GM12878 (cell line): ENCODE measurements around the gene CCDC134. TPM values are rescaled to one million over a fixed set of nuclear protein-coding genes. Genes with fewer than 3 reads are reported as not detected.

Source experiments
- ATAC-seq: fragments of 200-7000 bp; cut with Tn5 transposase; 3 replicates; pipeline ENCODE4 v1.9.1; 2020; ENCODE audit warnings: mild to moderate bottlenecking, moderate library complexity
- BruUV-seq: library from RNA; stranded (reverse); fragments of 400-500 nt; replicated peaks from 2 replicates; lab custom pipeline; 2021; lab: Mats Ljungman, UMichigan
- CTCF ChIA-PET: fragments of 300-600 bp; sonication (Branson Sonifier 250); formaldehyde crosslinking; extraction: SDS; loops from one replicate; lab custom pipeline; 2021; ENCODE audit warnings: inconsistent platforms; lab: Yijun Ruan, JAX
- POLR2A ChIA-PET: fragments of 350-600 bp; formaldehyde crosslinking; extraction: SDS; loops from one replicate; lab custom pipeline; 2021; ENCODE audit warnings: inconsistent platforms; lab: Charles Lee
- RAD21 ChIA-PET: fragments of 300-600 bp; sonication (Branson Sonifier 250); formaldehyde crosslinking; loops from one replicate; lab custom pipeline; 2023; ENCODE audit warnings: antibody characterized with exemption; ENCODE audit not compliant: unreplicated experiment; lab: Charles Lee
- SMC1A ChIA-PET: fragments of 300-600 bp; sonication (Branson Sonifier 250); formaldehyde crosslinking; loops from one replicate; lab custom pipeline; 2023; ENCODE audit not compliant: unreplicated experiment, uncharacterized antibody; lab: Charles Lee
- DNase-seq: peaks from one replicate; pipeline ENCODE4 v3.0.0-alpha.2; 2011; ENCODE audit warnings: low read depth, low spot score
- FAIRE-seq: peaks from 3 replicates; lab custom pipeline; 2011; peaks lifted over from hg19 to GRCh38; lab: Jason Lieb, UNC
- H2AFZ ChIP-seq: 2 replicates; pipeline ENCODE4 v1.6.0; 2011; ENCODE audit warnings: low read depth, low read length, control low read depth; ENCODE audit not compliant: control insufficient read depth
- H3K27ac ChIP-seq: 2 replicates; pipeline ENCODE4 v1.5.1; 2011; ENCODE audit warnings: control low read depth; ENCODE audit not compliant: control insufficient read depth, insufficient read depth
- H3K27me3 ChIP-seq, 2 experiments: replicated peaks in 1 of 2; 2 replicates each; pipeline versions ENCODE4 v1.6.0 to v1.6.1; 2011; ENCODE audit warnings: low read length in 1 of 2; ENCODE audit not compliant: control insufficient read depth in 2 of 2, insufficient read depth in 2 of 2
- H3K36me3 ChIP-seq, 2 experiments: 2 replicates each; pipeline ENCODE4 v1.5.1; 2011; ENCODE audit warnings: low read length in 1 of 2; ENCODE audit not compliant: control insufficient read depth in 2 of 2, insufficient read depth in 2 of 2
- H3K4me1 ChIP-seq: 2 replicates; pipeline ENCODE4 v1.6.1; 2011; ENCODE audit warnings: mild to moderate bottlenecking, low read length, moderate library complexity, mixed read lengths; ENCODE audit not compliant: control insufficient read depth, insufficient read depth
- H3K4me2 ChIP-seq: 2 replicates; pipeline ENCODE4 v1.6.0; 2011; ENCODE audit warnings: control low read depth; ENCODE audit not compliant: control insufficient read depth, insufficient read depth
- H3K4me3 ChIP-seq: fragments of 200-600 bp; sonication (generic); 2 replicates; pipeline ENCODE4 v1.5.1; 2016
- H3K79me2 ChIP-seq: 2 replicates; pipeline ENCODE4 v1.6.0; 2011; ENCODE audit warnings: low read length; ENCODE audit not compliant: control insufficient read depth, insufficient read depth
- H3K9ac ChIP-seq: 2 replicates; pipeline ENCODE4 v1.8.0; 2011; ENCODE audit warnings: low read length, control low read depth, mixed read lengths; ENCODE audit not compliant: control insufficient read depth, insufficient read depth
- H3K9me3 ChIP-seq: replicated peaks from 3 replicates; pipeline ENCODE4 v1.5.1; 2011; ENCODE audit warnings: mild to moderate bottlenecking, low read length; ENCODE audit not compliant: control insufficient read depth, insufficient read depth
- H4K20me1 ChIP-seq: 2 replicates; pipeline ENCODE4 v1.6.0; 2011; ENCODE audit not compliant: control insufficient read depth, insufficient read depth
- CREB1 ChIP-seq: IDR thresholded peaks from 2 replicates; pipeline ENCODE4 v1.6.1; 2012; ENCODE audit warnings: low read depth, mild to moderate bottlenecking, inconsistent platforms
- HDAC6 ChIP-seq: fragments of 200-600 bp; sonication (generic); IDR thresholded peaks from one replicate; pipeline ENCODE4 v1.8.0; 2017; ENCODE audit warnings: antibody characterized with exemption; ENCODE audit not compliant: unreplicated experiment
- HDGF ChIP-seq: fragments of 450-650 bp; IDR thresholded peaks from 2 replicates; pipeline ENCODE4 v1.6.1; 2016; ENCODE audit warnings: antibody characterized with exemption
- IKZF1 ChIP-seq: fragments of 450-650 bp; conservative IDR thresholded peaks from 2 replicates; pipeline ENCODE4 v1.6.1; 2017; ENCODE audit warnings: antibody characterized with exemption, mild to moderate bottlenecking
- NR2F1 ChIP-seq: fragments of 450-650 bp; conservative IDR thresholded peaks from 2 replicates; pipeline ENCODE4 v1.6.1; 2017; ENCODE audit warnings: mild to moderate bottlenecking
- SMAD1 ChIP-seq: fragments of 450-650 bp; IDR thresholded peaks from 2 replicates; pipeline ENCODE4 v1.6.1; 2018; ENCODE audit warnings: mild to moderate bottlenecking, low read depth; ENCODE audit not compliant: partially characterized antibody
- SP1 ChIP-seq: IDR thresholded peaks from one replicate; pipeline ENCODE4 v1.6.1; 2011; ENCODE audit warnings: low read depth, low read length
- SPI1 ChIP-seq: IDR thresholded peaks from 2 replicates; pipeline ENCODE4 v1.6.1; 2011; ENCODE audit warnings: low read depth, mild to moderate bottlenecking, low read length, moderate library complexity, borderline replicate concordance; ENCODE audit not compliant: insufficient read depth
- ZNF24 ChIP-seq: fragments of 450-650 bp; IDR thresholded peaks from 2 replicates; pipeline ENCODE4 v1.6.1; 2017; ENCODE audit warnings: antibody characterized with exemption, mild to moderate bottlenecking
- WGBS: methylation state at CpG from one replicate; pipeline ENCODE4 v1.1.6; 2016; ENCODE audit warnings: low lambda C conversion rate; ENCODE audit not compliant: insufficient replicate concordance, insufficient coverage; ENCODE audit errors: missing lambda C conversion rate; 5-methylcytosine and 5-hydroxymethylcytosine counted together
- in situ Hi-C: fragments of 300-500 bp; cut with MboI; formaldehyde crosslinking; loops from 9 replicates; pipeline ENCODE4 v1.14.3; 2018; ENCODE audit warnings: mixed read lengths
- intact Hi-C: fragments of 100-400 bp; cut with micrococcal nuclease; formaldehyde crosslinking; loops from one replicate; pipeline ENCODE4 v1.14.2; 2022; ENCODE audit not compliant: unreplicated experiment
- polyA plus RNA-seq, 11 experiments: library from polyadenylated mRNA; depleted of rRNA in 4 of 11; unstranded in 6 of 11; stranded (reverse) in 5 of 11; fragments of >200 nt; fragmentation: Nextera tagmentation in 4 of 11; fragmentation: Illumina TruSeq in 1 of 11; extraction: Ambion mirVana in 4 of 11; extraction: Trizol in 1 of 11; gene quantifications; 1 replicate in 1 of 11; 2 replicates in 10 of 11; pipeline versions ENCODE4 v1.2.1 to v1.2.3, GENCODE V29; 2011 to 2016; ENCODE audit warnings: inconsistent platforms in 2 of 11, missing spikeins in 2 of 11, low read depth in 1 of 11
- total RNA-seq, 4 experiments: library from RNA; depleted of rRNA in 3 of 4; stranded (reverse); fragments of >200 nt in 3 of 4; fragmentation: Illumina TruSeq in 1 of 4; extraction: Trizol in 1 of 4; gene quantifications; 2 replicates each; pipeline versions ENCODE4 v1.2.1 to v1.2.3, GENCODE V29; 2013 to 2021
- TF ChIP-seq, protein P1 (sequence below): fragments of 450-650 bp; formaldehyde crosslinking; IDR thresholded peaks from 2 replicates; pipeline ENCODE4 v1.5.0; 2022; ENCODE audit warnings: mild to moderate bottlenecking, missing genetic modification characterization
- TF ChIP-seq, protein P2 (sequence below): fragments of 450-650 bp; formaldehyde crosslinking; IDR thresholded peaks from 2 replicates; pipeline ENCODE4 v1.4.0; 2022; ENCODE audit warnings: mild to moderate bottlenecking, moderate library complexity
- TF ChIP-seq, protein P3 (sequence below): fragments of 150-350 bp; IDR thresholded peaks from 2 replicates; pipeline ENCODE4 v1.6.1; 2016; ENCODE audit warnings: low read depth, low read length

The CCDC134 gene
- total and polyA plus RNA-seq, 10 of the 15 experiments (the other 5 are each of a cell fraction or from before 2014, with no cell fraction given) = 0.35 to 19.3 (median 11.8) TPM

DNA sequence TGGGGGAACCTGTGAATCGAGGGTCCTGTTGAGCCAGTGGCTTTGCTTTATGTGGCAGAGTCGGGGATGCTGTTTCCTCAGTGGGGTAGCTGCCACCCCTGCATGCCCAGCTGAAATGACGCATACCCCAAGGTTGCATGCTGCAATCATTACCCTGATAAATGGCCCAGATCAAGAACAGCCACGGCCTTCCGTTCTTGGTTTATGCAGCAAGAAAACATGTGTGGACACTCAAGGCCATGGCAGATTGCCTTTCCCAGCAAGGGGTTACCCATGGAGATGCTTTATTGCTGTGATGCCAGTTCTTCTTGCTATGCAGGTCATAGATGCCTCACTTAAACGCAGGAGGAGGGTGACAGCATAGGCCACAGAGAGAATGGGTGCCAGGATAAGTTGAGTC lies 18.1 kb downstream of the CCDC134 start:
- no peaks in the 10 kb centered on the region for H3K27me3 ChIP-seq
- POLR2A ChIA-PET = no interaction called here
- in situ Hi-C loops = no loop called here
- SMC1A ChIA-PET = interaction anchor here (1.3 to 2.3 kb wide), 3 partner anchors 13 to 121 kb away, joined by 4 to 10 read pairs (median 5); no protein-coding TSS in a partner anchor
- H3K79me2 ChIP-seq = no peaks in the 10 kb centered on the region
- H3K27ac ChIP-seq = no peak overlapping the region
- H3K9ac ChIP-seq = no peak overlapping the region
- no peaks in the 10 kb centered on the region; the same call in 1 of the 2 replicates for H3K4me1 ChIP-seq
- DNase-seq (no peak), FAIRE-seq (no peak), ATAC-seq (no peak)
- no peak overlapping the region for H3K4me2 ChIP-seq
- RAD21 ChIA-PET = interaction anchor here (1.0 to 1.5 kb wide), 2 partner anchors 122 kb away, joined by 3 read pairs; no protein-coding TSS in a partner anchor
- H3K4me3 ChIP-seq = no peak overlapping the region
- intact Hi-C loops = no loop called here
- H3K36me3 ChIP-seq = peaks cover 9 to 19% of the 10 kb centered on the region in 2 experiments
- WGBS = 73% methylated on average over 6 of the region's 6 CpGs
- no peaks in the 10 kb centered on the region for H4K20me1 ChIP-seq
- H3K9me3 ChIP-seq = no peaks in the 10 kb centered on the region
- TF ChIP-seq NR2F1 = no peak
- TF ChIP-seq, protein P1, sequence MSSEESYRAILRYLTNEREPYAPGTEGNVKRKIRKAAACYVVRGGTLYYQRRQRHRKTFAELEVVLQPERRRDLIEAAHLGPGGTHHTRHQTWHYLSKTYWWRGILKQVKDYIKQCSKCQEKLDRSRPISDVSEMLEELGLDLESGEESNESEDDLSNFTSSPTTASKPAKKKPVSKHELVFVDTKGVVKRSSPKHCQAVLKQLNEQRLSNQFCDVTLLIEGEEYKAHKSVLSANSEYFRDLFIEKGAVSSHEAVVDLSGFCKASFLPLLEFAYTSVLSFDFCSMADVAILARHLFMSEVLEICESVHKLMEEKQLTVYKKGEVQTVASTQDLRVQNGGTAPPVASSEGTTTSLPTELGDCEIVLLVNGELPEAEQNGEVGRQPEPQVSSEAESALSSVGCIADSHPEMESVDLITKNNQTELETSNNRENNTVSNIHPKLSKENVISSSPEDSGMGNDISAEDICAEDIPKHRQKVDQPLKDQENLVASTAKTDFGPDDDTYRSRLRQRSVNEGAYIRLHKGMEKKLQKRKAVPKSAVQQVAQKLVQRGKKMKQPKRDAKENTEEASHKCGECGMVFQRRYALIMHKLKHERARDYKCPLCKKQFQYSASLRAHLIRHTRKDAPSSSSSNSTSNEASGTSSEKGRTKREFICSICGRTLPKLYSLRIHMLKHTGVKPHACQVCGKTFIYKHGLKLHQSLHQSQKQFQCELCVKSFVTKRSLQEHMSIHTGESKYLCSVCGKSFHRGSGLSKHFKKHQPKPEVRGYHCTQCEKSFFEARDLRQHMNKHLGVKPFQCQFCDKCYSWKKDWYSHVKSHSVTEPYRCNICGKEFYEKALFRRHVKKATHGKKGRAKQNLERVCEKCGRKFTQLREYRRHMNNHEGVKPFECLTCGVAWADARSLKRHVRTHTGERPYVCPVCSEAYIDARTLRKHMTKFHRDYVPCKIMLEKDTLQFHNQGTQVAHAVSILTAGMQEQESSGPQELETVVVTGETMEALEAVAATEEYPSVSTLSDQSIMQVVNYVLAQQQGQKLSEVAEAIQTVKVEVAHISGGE (CRISPR knock-in tag) = no peak
- no peak for TF ChIP-seq HDGF
- no peak for TF ChIP-seq IKZF1
- TF ChIP-seq, protein P2, sequence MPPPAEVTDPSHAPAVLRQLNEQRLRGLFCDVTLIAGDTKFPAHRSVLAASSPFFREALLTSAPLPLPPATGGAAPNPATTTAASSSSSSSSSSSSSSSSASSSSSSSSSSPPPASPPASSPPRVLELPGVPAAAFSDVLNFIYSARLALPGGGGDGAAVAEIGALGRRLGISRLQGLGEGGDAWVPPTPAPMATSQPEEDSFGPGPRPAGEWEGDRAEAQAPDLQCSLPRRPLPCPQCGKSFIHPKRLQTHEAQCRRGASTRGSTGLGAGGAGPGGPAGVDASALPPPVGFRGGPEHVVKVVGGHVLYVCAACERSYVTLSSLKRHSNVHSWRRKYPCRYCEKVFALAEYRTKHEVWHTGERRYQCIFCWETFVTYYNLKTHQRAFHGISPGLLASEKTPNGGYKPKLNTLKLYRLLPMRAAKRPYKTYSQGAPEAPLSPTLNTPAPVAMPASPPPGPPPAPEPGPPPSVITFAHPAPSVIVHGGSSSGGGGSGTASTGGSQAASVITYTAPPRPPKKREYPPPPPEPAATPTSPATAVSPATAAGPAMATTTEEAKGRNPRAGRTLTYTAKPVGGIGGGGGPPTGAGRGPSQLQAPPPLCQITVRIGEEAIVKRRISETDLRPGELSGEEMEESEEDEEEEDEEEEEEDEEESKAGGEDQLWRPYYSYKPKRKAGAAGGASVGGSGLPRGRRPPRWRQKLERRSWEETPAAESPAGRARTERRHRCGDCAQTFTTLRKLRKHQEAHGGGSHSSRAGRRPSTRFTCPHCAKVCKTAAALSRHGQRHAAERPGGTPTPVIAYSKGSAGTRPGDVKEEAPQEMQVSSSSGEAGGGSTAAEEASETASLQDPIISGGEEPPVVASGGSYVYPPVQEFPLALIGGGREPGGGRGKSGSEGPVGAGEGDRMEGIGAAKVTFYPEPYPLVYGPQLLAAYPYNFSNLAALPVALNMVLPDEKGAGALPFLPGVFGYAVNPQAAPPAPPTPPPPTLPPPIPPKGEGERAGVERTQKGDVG = no peak
- no peak for TF ChIP-seq ZNF24
- no peak for TF ChIP-seq HDAC6
- TF ChIP-seq, protein P3, sequence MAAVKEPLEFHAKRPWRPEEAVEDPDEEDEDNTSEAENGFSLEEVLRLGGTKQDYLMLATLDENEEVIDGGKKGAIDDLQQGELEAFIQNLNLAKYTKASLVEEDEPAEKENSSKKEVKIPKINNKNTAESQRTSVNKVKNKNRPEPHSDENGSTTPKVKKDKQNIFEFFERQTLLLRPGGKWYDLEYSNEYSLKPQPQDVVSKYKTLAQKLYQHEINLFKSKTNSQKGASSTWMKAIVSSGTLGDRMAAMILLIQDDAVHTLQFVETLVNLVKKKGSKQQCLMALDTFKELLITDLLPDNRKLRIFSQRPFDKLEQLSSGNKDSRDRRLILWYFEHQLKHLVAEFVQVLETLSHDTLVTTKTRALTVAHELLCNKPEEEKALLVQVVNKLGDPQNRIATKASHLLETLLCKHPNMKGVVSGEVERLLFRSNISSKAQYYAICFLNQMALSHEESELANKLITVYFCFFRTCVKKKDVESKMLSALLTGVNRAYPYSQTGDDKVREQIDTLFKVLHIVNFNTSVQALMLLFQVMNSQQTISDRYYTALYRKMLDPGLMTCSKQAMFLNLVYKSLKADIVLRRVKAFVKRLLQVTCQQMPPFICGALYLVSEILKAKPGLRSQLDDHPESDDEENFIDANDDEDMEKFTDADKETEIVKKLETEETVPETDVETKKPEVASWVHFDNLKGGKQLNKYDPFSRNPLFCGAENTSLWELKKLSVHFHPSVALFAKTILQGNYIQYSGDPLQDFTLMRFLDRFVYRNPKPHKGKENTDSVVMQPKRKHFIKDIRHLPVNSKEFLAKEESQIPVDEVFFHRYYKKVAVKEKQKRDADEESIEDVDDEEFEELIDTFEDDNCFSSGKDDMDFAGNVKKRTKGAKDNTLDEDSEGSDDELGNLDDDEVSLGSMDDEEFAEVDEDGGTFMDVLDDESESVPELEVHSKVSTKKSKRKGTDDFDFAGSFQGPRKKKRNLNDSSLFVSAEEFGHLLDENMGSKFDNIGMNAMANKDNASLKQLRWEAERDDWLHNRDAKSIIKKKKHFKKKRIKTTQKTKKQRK = no peak
- TF ChIP-seq SPI1 = no peak
- TF ChIP-seq SMAD1 = no peak
- TF ChIP-seq SP1 = no peak
- no peak for TF ChIP-seq CREB1
- BruUV-seq = no TSS peak
- CTCF ChIA-PET = interaction anchor here (1.1 to 2.8 kb wide), 2 partner anchors 121 to 122 kb away, joined by 4 to 12 read pairs; no protein-coding TSS in a partner anchor
- H2AFZ ChIP-seq = no peak overlapping the region
